Keratinocyte (primary cell): Measurements from ENCODE around the gene ABHD6. TPM values are rescaled to one million over a fixed set of nuclear protein-coding genes. Genes with fewer than 3 reads are reported as not detected.

ENCODE experiments used
- DNase-seq: peaks from one replicate; pipeline ENCODE4 v3.0.0-alpha.2; 2011; ENCODE audit warnings: low read depth, missing footprints, low spot score
- FAIRE-seq: peaks from 2 replicates; lab custom pipeline; 2011; peaks lifted over from hg19 to GRCh38; lab: Jason Lieb, UNC
- H2AFZ ChIP-seq: 2 replicates; pipeline ENCODE4 v1.6.0; 2012; ENCODE audit warnings: low read length, control low read depth, inconsistent platforms; ENCODE audit not compliant: control insufficient read depth
- H3K27ac ChIP-seq: 2 replicates; pipeline ENCODE4 v1.5.1; 2011; ENCODE audit warnings: low read length; ENCODE audit not compliant: control insufficient read depth, insufficient read depth
- H3K27me3 ChIP-seq: 3 replicates; pipeline ENCODE4 v1.6.0; 2011; ENCODE audit warnings: low read length; ENCODE audit not compliant: control insufficient read depth, insufficient read depth; ENCODE audit errors: extremely low read depth
- H3K36me3 ChIP-seq, 2 experiments: 2 replicates in 1 of 2; 3 replicates in 1 of 2; pipeline ENCODE4 v1.5.1; 2011; ENCODE audit warnings: low read length in 2 of 2, mild to moderate bottlenecking in 1 of 2; ENCODE audit not compliant: control insufficient read depth in 2 of 2, insufficient read depth in 2 of 2; ENCODE audit errors: extremely low read depth in 1 of 2
- H3K4me1 ChIP-seq: 3 replicates; pipeline ENCODE4 v1.5.1; 2011; ENCODE audit warnings: low read length; ENCODE audit not compliant: control insufficient read depth, insufficient read depth; ENCODE audit errors: extremely low read depth
- H3K4me2 ChIP-seq: 3 replicates; pipeline ENCODE4 v1.6.0; 2011; ENCODE audit warnings: low read depth, low read length; ENCODE audit not compliant: control insufficient read depth, insufficient read depth; ENCODE audit errors: extremely low read depth
- H3K4me3 ChIP-seq, 3 experiments: fragments of 200-600 bp in 1 of 3; sonication (generic) in 1 of 3; 2 replicates in 2 of 3; 3 replicates in 1 of 3; pipeline ENCODE4 v1.5.1; 2011 to 2016; ENCODE audit warnings: low read length in 3 of 3, mild to moderate bottlenecking in 3 of 3, control low read depth in 2 of 3, inconsistent platforms in 1 of 3, low read depth in 1 of 3, mixed read lengths in 1 of 3, mixed run types in 1 of 3, moderate library complexity in 1 of 3; ENCODE audit not compliant: control insufficient read depth in 2 of 3, insufficient read depth in 2 of 3; ENCODE audit errors: extremely low read depth in 1 of 3
- H3K79me2 ChIP-seq: 2 replicates; pipeline ENCODE4 v1.6.0; 2012; ENCODE audit warnings: low read length; ENCODE audit not compliant: control insufficient read depth, insufficient read depth
- H3K9ac ChIP-seq: 3 replicates; pipeline ENCODE4 v1.6.0; 2011; ENCODE audit warnings: low read length; ENCODE audit not compliant: control insufficient read depth, insufficient read depth; ENCODE audit errors: extremely low read depth
- H3K9me1 ChIP-seq: 3 replicates; pipeline ENCODE4 v1.6.0; 2011; ENCODE audit warnings: low read length; ENCODE audit not compliant: control insufficient read depth, insufficient read depth; ENCODE audit errors: extremely low read depth
- H3K9me3 ChIP-seq: 2 replicates; pipeline ENCODE4 v1.5.1; 2012; ENCODE audit warnings: low read depth, low read length; ENCODE audit not compliant: control insufficient read depth
- H4K20me1 ChIP-seq: 3 replicates; pipeline ENCODE4 v1.6.0; 2011; ENCODE audit warnings: low read length; ENCODE audit not compliant: control insufficient read depth, insufficient read depth; ENCODE audit errors: extremely low read depth
- EZH2 ChIP-seq: IDR thresholded peaks from one replicate; pipeline ENCODE4 v1.6.1; 2012; ENCODE audit warnings: inconsistent platforms, mild to moderate bottlenecking, low read length, moderate library complexity
- dilution Hi-C: fragments of 300-500 bp; cut with MboI; formaldehyde crosslinking; loops from one replicate; pipeline ENCODE4 v1.7.0; 2020; ENCODE audit warnings: low sequenced_read_pairs; ENCODE audit not compliant: extremely low pct_ligation_motif_present
- polyA plus RNA-seq, 5 experiments: library from polyadenylated mRNA; depleted of rRNA in 3 of 5; stranded (reverse) in 3 of 5; stranded (forward) in 1 of 5; unstranded in 1 of 5; fragments of >200 nt; gene quantifications; 1 replicate in 1 of 5; 2 replicates in 3 of 5; 3 replicates in 1 of 5; pipeline versions ENCODE4 v1.2.1 to v1.2.3, GENCODE V29; 2011 to 2012; ENCODE audit warnings: missing spikeins in 2 of 5, low read depth in 1 of 5, low replicate concordance in 1 of 5
- TF ChIP-seq, protein P1 (sequence below), 3 experiments: IDR thresholded peaks in 1 of 3; conservative IDR thresholded peaks in 1 of 3; optimal IDR thresholded peaks in 1 of 3; 2 replicates in 2 of 3; 3 replicates in 1 of 3; pipeline versions ENCODE3 to v1.5.1; 2011; ENCODE audit warnings: low read length in 3 of 3, mild to moderate bottlenecking in 3 of 3, moderate library complexity in 2 of 3, control low read depth in 1 of 3, inconsistent platforms in 1 of 3; ENCODE audit not compliant: insufficient read depth in 2 of 3; ENCODE audit errors: extremely low read depth in 1 of 3

ABHD6 gene
- polyA plus RNA-seq, 1 donor (not counting 4 experiments of a cell fraction or from before 2014, with no cell fraction given), result 15.2 TPM

DNA sequence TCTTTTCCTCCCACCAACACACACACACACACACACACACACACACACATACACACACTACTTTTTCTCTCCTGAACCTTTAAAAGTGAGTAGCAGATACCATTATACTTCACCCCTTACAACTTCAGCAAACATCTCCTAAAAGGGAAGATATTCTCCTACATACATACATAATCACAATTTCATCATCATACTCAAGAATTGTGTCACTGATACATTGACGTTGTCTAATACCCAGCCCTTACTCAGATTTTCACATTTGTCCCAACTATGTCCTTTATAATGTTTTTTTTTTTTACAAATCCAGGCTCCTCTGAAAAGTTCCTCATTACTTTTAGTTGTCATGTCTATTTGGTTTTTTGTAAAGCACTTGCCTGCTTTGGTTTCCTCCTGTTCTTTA is 18.5 kb downstream of the ABHD6 start:
- Histone ChIP-seq H3K36me3 (peaks cover 0 to 5% of the 10 kb centered on the region in 2 experiments), H3K27me3 (no peaks in the 10 kb centered on the region), H3K4me2 (no peak overlapping the region), H3K4me1 (no peaks in the 10 kb centered on the region), H3K9ac (no peak overlapping the region), H3K27ac (no peak overlapping the region), H3K9me1 (no peaks in the 10 kb centered on the region), H3K79me2 (no peaks in the 10 kb centered on the region), H4K20me1 (peaks cover 3% of the 10 kb centered on the region), H3K9me3 (no peaks in the 10 kb centered on the region), H3K4me3 (no peak overlapping the region), H2AFZ (no peak overlapping the region)
- dilution Hi-C loops, result no loop called here
- FAIRE-seq, result no peak
- DNase-seq, result no peak
- TF ChIP-seq EZH2, result no peak
- TF ChIP-seq, protein P1, sequence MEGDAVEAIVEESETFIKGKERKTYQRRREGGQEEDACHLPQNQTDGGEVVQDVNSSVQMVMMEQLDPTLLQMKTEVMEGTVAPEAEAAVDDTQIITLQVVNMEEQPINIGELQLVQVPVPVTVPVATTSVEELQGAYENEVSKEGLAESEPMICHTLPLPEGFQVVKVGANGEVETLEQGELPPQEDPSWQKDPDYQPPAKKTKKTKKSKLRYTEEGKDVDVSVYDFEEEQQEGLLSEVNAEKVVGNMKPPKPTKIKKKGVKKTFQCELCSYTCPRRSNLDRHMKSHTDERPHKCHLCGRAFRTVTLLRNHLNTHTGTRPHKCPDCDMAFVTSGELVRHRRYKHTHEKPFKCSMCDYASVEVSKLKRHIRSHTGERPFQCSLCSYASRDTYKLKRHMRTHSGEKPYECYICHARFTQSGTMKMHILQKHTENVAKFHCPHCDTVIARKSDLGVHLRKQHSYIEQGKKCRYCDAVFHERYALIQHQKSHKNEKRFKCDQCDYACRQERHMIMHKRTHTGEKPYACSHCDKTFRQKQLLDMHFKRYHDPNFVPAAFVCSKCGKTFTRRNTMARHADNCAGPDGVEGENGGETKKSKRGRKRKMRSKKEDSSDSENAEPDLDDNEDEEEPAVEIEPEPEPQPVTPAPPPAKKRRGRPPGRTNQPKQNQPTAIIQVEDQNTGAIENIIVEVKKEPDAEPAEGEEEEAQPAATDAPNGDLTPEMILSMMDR (optimal IDR thresholded peaks at IDR 0.05 in 1 of 3, IDR thresholded peaks at IDR 0.05 in 1 of 3, conservative IDR thresholded peaks at IDR 0.05 in 1 of 3; ENCODE audit: extremely low read depth in 1 of 3, insufficient read depth in 2 of 3, low read length in 3 of 3), result no peak

DNA sequence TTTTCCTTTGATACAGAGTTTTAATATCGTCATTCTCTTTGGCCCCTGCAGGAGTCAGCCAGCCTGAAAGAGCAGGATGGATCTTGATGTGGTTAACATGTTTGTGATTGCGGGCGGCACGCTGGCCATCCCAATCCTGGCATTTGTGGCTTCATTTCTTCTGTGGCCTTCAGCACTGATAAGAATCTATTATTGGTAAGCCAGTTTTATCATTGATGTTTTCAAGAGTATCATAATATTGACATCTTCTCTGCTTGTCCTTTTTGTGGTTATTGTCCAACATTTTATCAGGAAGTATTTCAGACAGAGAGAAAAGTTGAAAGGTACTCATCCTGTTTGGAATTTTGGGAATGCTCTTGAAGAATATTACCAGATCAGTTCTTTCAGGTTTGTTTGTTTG is 18.9 kb downstream of the ABHD6 start:
- no peak overlapping the region for H3K4me3 ChIP-seq
- no peaks in the 10 kb centered on the region for H3K27me3 ChIP-seq
- H3K79me2 ChIP-seq, result no peaks in the 10 kb centered on the region
- FAIRE-seq (no peak), DNase-seq (no peak)
- no peak overlapping the region for H3K27ac ChIP-seq
- no peaks in the 10 kb centered on the region for H3K9me3 ChIP-seq
- peaks cover 3% of the 10 kb centered on the region for H4K20me1 ChIP-seq
- H3K36me3 ChIP-seq, result peaks cover 0 to 5% of the 10 kb centered on the region in 2 experiments
- H2AFZ ChIP-seq, result no peak overlapping the region
- no peaks in the 10 kb centered on the region for H3K9me1 ChIP-seq
- H3K4me1 ChIP-seq, result no peaks in the 10 kb centered on the region
- H3K4me2 ChIP-seq, result no peak overlapping the region
- no peak for TF ChIP-seq EZH2
- TF ChIP-seq, protein P1 (optimal IDR thresholded peaks at IDR 0.05 in 1 of 3, IDR thresholded peaks at IDR 0.05 in 1 of 3, conservative IDR thresholded peaks at IDR 0.05 in 1 of 3; ENCODE audit: extremely low read depth in 1 of 3, insufficient read depth in 2 of 3, low read length in 3 of 3), result no peak
- no peak overlapping the region for H3K9ac ChIP-seq
- dilution Hi-C loops, result no loop called here
